Neural progenitor cell (in vitro differentiated cells): ENCODE measurements around the gene ZNF385C. TPM values are rescaled to one million over a fixed set of nuclear protein-coding genes. Genes with fewer than 3 reads are reported as not detected.

Experiments used
- DNase-seq: peaks from one replicate; pipeline ENCODE4 v3.0.0-alpha.2; 2016; ENCODE audit warnings: low spot score
- H2AFZ ChIP-seq: fragments of 200-600 bp; sonication (generic); replicated peaks from 2 replicates; pipeline ENCODE4 v1.6.1; 2016; ENCODE audit warnings: antibody characterized with exemption
- H3F3A ChIP-seq: fragments of 200-600 bp; sonication (generic); 2 replicates; pipeline ENCODE4 v1.6.1; 2016; ENCODE audit warnings: antibody characterized with exemption, low read depth
- H3K27ac ChIP-seq: fragments of 200-600 bp; sonication (generic); 2 replicates; pipeline ENCODE4 v1.5.1; 2016; ENCODE audit warnings: mild to moderate bottlenecking
- H3K27me3 ChIP-seq: fragments of 200-600 bp; sonication (generic); 2 replicates; pipeline ENCODE4 v1.6.1; 2016; ENCODE audit warnings: mild to moderate bottlenecking, moderate library complexity
- H3K36me3 ChIP-seq: fragments of 200-600 bp; sonication (generic); 2 replicates; pipeline ENCODE4 v1.5.1; 2016
- H3K4me1 ChIP-seq: fragments of 200-600 bp; sonication (generic); 2 replicates; pipeline ENCODE4 v1.6.1; 2016; ENCODE audit warnings: mixed run types
- H3K4me2 ChIP-seq: fragments of 200-600 bp; sonication (generic); 2 replicates; pipeline ENCODE4 v1.6.1; 2016
- H3K4me3 ChIP-seq: fragments of 200-600 bp; sonication (generic); 2 replicates; pipeline ENCODE4 v1.5.1; 2016
- H3K79me2 ChIP-seq: fragments of 200-600 bp; sonication (generic); 2 replicates; pipeline ENCODE4 v1.6.1; 2016; ENCODE audit warnings: low read depth
- H3K9ac ChIP-seq: fragments of 200-600 bp; sonication (generic); 2 replicates; pipeline ENCODE4 v1.6.1; 2016
- H3K9me3 ChIP-seq: fragments of 200-600 bp; sonication (generic); 2 replicates; pipeline ENCODE4 v1.5.1; 2016; ENCODE audit warnings: low read depth
- H4K20me1 ChIP-seq: fragments of 200-600 bp; sonication (generic); 2 replicates; pipeline ENCODE4 v1.6.1; 2016; ENCODE audit warnings: low read depth
- H3K27ac Mint-ChIP-seq: 3 replicates; pipeline ENCODE4 v1.8.0; 2021; ENCODE audit warnings: mixed read lengths
- H3K27me3 Mint-ChIP-seq: 2 replicates; pipeline ENCODE4 v1.8.0; 2022; ENCODE audit warnings: low read depth, mild to moderate bottlenecking, inconsistent platforms, moderate library complexity, mixed read lengths; ENCODE audit not compliant: insufficient read depth
- H3K36me3 Mint-ChIP-seq: 3 replicates; pipeline ENCODE4 v1.8.0; 2021; ENCODE audit warnings: mixed read lengths
- H3K4me1 Mint-ChIP-seq: 3 replicates; pipeline ENCODE4 v1.8.0; 2021; ENCODE audit warnings: mixed read lengths
- H3K4me3 Mint-ChIP-seq: 3 replicates; pipeline ENCODE4 v1.8.0; 2021; ENCODE audit warnings: mild to moderate bottlenecking, moderate library complexity, mixed read lengths
- H3K9me3 Mint-ChIP-seq: 3 replicates; pipeline ENCODE4 v1.8.0; 2020; ENCODE audit warnings: mixed read lengths
- EZH2 ChIP-seq: fragments of 200-600 bp; sonication (generic); IDR thresholded peaks from 2 replicates; pipeline ENCODE4 v1.6.1; 2017; ENCODE audit warnings: antibody characterized with exemption, mild to moderate bottlenecking, moderate library complexity
- EZH2phosphoT487 ChIP-seq: fragments of 200-600 bp; sonication (generic); IDR thresholded peaks from 2 replicates; pipeline ENCODE4 v1.6.1; 2017; ENCODE audit warnings: antibody characterized with exemption
- total RNA-seq: library from RNA; depleted of rRNA; stranded (reverse); fragments of >200 nt; gene quantifications from 2 replicates; pipeline ENCODE4 v1.2.3, GENCODE V29; 2015; ENCODE audit warnings: low replicate concordance
- TF ChIP-seq, protein P1 (sequence below): fragments of 200-600 bp; sonication (generic); IDR thresholded peaks from 2 replicates; pipeline ENCODE4 v1.5.1; 2017; ENCODE audit warnings: antibody characterized with exemption, mild to moderate bottlenecking

Gene ZNF385C
- total RNA-seq, 1 donor from 2014 or later: 5.0 TPM

GRCh38 chr17:42136654-42137051 is 38.4 kb upstream of the ZNF385C start:
- no peak overlapping the region for H3K9ac ChIP-seq
- Mint-ChIP-seq H3K27me3 (peaks cover 6% of the 10 kb centered on the region), H3K27ac (no peak overlapping the region), H3K9me3 (no peaks in the 10 kb centered on the region), H3K4me3 (no peak overlapping the region), H3K36me3 (peaks cover 9% of the 10 kb centered on the region), H3K4me1 (peaks cover 7% of the 10 kb centered on the region)
- no peak overlapping the region for H3K4me2 ChIP-seq
- no peak for DNase-seq
- TF ChIP-seq EZH2phosphoT487 (no peak), EZH2 (no peak)
- TF ChIP-seq, protein P1, sequence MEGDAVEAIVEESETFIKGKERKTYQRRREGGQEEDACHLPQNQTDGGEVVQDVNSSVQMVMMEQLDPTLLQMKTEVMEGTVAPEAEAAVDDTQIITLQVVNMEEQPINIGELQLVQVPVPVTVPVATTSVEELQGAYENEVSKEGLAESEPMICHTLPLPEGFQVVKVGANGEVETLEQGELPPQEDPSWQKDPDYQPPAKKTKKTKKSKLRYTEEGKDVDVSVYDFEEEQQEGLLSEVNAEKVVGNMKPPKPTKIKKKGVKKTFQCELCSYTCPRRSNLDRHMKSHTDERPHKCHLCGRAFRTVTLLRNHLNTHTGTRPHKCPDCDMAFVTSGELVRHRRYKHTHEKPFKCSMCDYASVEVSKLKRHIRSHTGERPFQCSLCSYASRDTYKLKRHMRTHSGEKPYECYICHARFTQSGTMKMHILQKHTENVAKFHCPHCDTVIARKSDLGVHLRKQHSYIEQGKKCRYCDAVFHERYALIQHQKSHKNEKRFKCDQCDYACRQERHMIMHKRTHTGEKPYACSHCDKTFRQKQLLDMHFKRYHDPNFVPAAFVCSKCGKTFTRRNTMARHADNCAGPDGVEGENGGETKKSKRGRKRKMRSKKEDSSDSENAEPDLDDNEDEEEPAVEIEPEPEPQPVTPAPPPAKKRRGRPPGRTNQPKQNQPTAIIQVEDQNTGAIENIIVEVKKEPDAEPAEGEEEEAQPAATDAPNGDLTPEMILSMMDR: no peak
- no peaks in the 10 kb centered on the region for H3F3A ChIP-seq
- no peaks in the 10 kb centered on the region for H3K4me1 ChIP-seq
- H2AFZ ChIP-seq: no peak overlapping the region
- H3K27ac ChIP-seq: no peak overlapping the region
- peaks cover 74% of the 10 kb centered on the region for H4K20me1 ChIP-seq
- H3K27me3 ChIP-seq: no peaks in the 10 kb centered on the region
- peaks cover 62% of the 10 kb centered on the region for H3K79me2 ChIP-seq
- H3K36me3 ChIP-seq: no peaks in the 10 kb centered on the region
- no peaks in the 10 kb centered on the region for H3K9me3 ChIP-seq
- no peak overlapping the region for H3K4me3 ChIP-seq

GRCh38 chr17:42135664-42136653 is 37.7 kb upstream of the ZNF385C start:
- no peaks in the 10 kb centered on the region for H3K36me3 ChIP-seq
- no peaks in the 10 kb centered on the region for H3K27me3 ChIP-seq
- no peak overlapping the region for H3K27ac ChIP-seq
- peaks cover 73% of the 10 kb centered on the region for H4K20me1 ChIP-seq
- no peak for TF ChIP-seq EZH2
- TF ChIP-seq, protein P1: no peak
- Mint-ChIP-seq H3K36me3 (peaks cover 12% of the 10 kb centered on the region), H3K9me3 (no peaks in the 10 kb centered on the region), H3K4me3 (no peak overlapping the region), H3K27me3 (peaks cover 6% of the 10 kb centered on the region), H3K27ac (no peak overlapping the region), H3K4me1 (peaks cover 10% of the 10 kb centered on the region)
- H2AFZ ChIP-seq: no peak overlapping the region
- no peaks in the 10 kb centered on the region for H3F3A ChIP-seq
- H3K4me1 ChIP-seq: no peaks in the 10 kb centered on the region
- no peak overlapping the region for H3K4me3 ChIP-seq
- no peak overlapping the region for H3K4me2 ChIP-seq
- no peak for DNase-seq
- peaks cover 55% of the 10 kb centered on the region for H3K79me2 ChIP-seq
- no peaks in the 10 kb centered on the region for H3K9me3 ChIP-seq
- H3K9ac ChIP-seq: no peak overlapping the region

- Mint-ChIP-seq H3K27ac (no peak overlapping the region), H3K4me3 (no peak overlapping the region), H3K9me3 (no peaks in the 10 kb centered on the region), H3K27me3 (peaks cover 8% of the 10 kb centered on the region), H3K36me3 (peaks cover 12% of the 10 kb centered on the region), H3K4me1 (peaks cover 14% of the 10 kb centered on the region)
- no peak for DNase-seq
- Histone ChIP-seq H3K4me1 (no peaks in the 10 kb centered on the region), H3K27me3 (no peaks in the 10 kb centered on the region), H3F3A (no peaks in the 10 kb centered on the region), H3K9ac (no peak overlapping the region), H3K79me2 (peaks cover 48% of the 10 kb centered on the region), H3K4me2 (no peak overlapping the region), H3K36me3 (no peaks in the 10 kb centered on the region), H3K27ac (no peak overlapping the region), H4K20me1 (peaks cover 68% of the 10 kb centered on the region), H3K9me3 (no peaks in the 10 kb centered on the region), H2AFZ (no peak overlapping the region), H3K4me3 (no peak overlapping the region)
- TF ChIP-seq, protein P1: no peak
- TF ChIP-seq EZH2phosphoT487: no peak
- no peak for TF ChIP-seq EZH2
These were observed 36.9 kb upstream of the ZNF385C start for GRCh38 chr17:42135151-42135550.
